ENCODE data around the gene RAB5A. TPM values are rescaled to one million over a fixed set of nuclear protein-coding genes. Genes with fewer than 3 reads are reported as not detected.
A peak's percentile ranks its signal among the peaks of the same experiment; 100 is the strongest.
"Not testable (repeated sequence)": the region's sequence is repeated elsewhere in the genome, so short reads cannot be mapped to it uniquely, and the experiment has no call there.

RAB5A gene
- 46.0 and 48.8 TPM in 2 replicates for total RNA-seq

GRCh38 chr3:19946832-19947548 lies at the start of gene RAB5A:
RAB5A (plus strand) TSS chr3:19947097; CDS start chr3:19950899, 3,802 bp downstream.
- peak within 1 kb of the TSS; percentile 82 for H3K4me3 ChIP-seq (ENCODE audit: low read depth, low read length)
- DNase-seq (ENCODE audit: low read depth) = peak; percentile 75
- TF ChIP-seq CTCF (conservative IDR thresholded peaks at IDR 0.05; ENCODE audit: low read depth, low read length) = no peak

- no peak for DNase-seq (ENCODE audit: low read depth)
These were observed 48.2 kb upstream of the RAB5A start for GRCh38 chr3:19898721-19899120.

GRCh38 chr3:19899264-19899663 lies 47.6 kb upstream of the RAB5A start:
- no peak for DNase-seq (ENCODE audit: low read depth)
- TF ChIP-seq CTCF (conservative IDR thresholded peaks at IDR 0.05; ENCODE audit: low read depth, low read length) = no peak
- no peak overlapping the region for H3K4me3 ChIP-seq (ENCODE audit: low read depth, low read length)

More at GRCh38 chr3:19898721-19899120, 48.2 kb upstream of the RAB5A start:
- H3K4me3 ChIP-seq (ENCODE audit: low read depth, low read length) = no peak overlapping the region
- no peak for TF ChIP-seq CTCF (conservative IDR thresholded peaks at IDR 0.05; ENCODE audit: low read depth, low read length)

- not testable (repeated sequence) for H3K4me3 ChIP-seq (ENCODE audit: low read depth, low read length); DNase-seq (ENCODE audit: low read depth)
These were observed 47.1 kb upstream of the RAB5A start for GRCh38 chr3:19899833-19900232.

GRCh38 chr3:19901337-19901736 lies 45.6 kb upstream of the RAB5A start:
- no peak for DNase-seq (ENCODE audit: low read depth)
- no peak for TF ChIP-seq CTCF (conservative IDR thresholded peaks at IDR 0.05; ENCODE audit: low read depth, low read length)
- H3K4me3 ChIP-seq (ENCODE audit: low read depth, low read length) = no peak overlapping the region

- DNase-seq (ENCODE audit: low read depth) = no peak
- no peak overlapping the region for H3K4me3 ChIP-seq (ENCODE audit: low read depth, low read length)
- TF ChIP-seq CTCF (conservative IDR thresholded peaks at IDR 0.05; ENCODE audit: low read depth, low read length) = no peak
These were observed 45.0 kb upstream of the RAB5A start for GRCh38 chr3:19901918-19902317.

- DNase-seq (ENCODE audit: low read depth) = no peak
- no peak overlapping the region for H3K4me3 ChIP-seq (ENCODE audit: low read depth, low read length)
- TF ChIP-seq CTCF (conservative IDR thresholded peaks at IDR 0.05; ENCODE audit: low read depth, low read length) = no peak
These were observed 43.2 kb upstream of the RAB5A start for GRCh38 chr3:19903649-19904048.

Measured in epithelial cell of proximal tubule (primary cell).